Epidermal melanocyte (primary cell): ENCODE results near the gene HACL1.

Source experiments
- DNase-seq: peaks from one replicate; pipeline ENCODE4 v3.0.0; 2011; ENCODE audit warnings: low spot score; ENCODE audit not compliant: insufficient read length

The HACL1 gene

GRCh38 chr3:15528854-15529537 is 72.4 kb downstream of the HACL1 start:
- DNase-seq, result no peak

GRCh38 chr3:15527031-15527459 is 74.3 kb downstream of the HACL1 start:
- DNase-seq, result no peak

DNA sequence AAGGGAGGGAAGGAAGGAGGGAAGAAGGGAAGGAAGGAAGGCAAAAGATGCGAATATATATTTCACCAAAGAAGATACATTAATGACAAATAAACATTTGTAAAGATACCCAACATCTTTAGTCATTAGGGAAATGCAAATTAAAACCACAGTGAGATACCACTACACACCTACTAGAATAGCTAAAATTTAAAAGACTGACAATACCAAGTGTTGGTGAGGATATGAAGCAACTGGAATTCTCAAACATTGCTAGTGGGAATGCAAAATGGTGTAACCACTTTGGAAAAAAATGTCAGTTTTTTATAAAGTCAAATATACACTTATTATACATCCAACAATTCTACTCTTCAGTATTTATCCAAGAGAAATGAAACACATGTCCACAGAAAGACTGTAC is 75.6 kb downstream of the HACL1 start:
- no peak for DNase-seq

DNA sequence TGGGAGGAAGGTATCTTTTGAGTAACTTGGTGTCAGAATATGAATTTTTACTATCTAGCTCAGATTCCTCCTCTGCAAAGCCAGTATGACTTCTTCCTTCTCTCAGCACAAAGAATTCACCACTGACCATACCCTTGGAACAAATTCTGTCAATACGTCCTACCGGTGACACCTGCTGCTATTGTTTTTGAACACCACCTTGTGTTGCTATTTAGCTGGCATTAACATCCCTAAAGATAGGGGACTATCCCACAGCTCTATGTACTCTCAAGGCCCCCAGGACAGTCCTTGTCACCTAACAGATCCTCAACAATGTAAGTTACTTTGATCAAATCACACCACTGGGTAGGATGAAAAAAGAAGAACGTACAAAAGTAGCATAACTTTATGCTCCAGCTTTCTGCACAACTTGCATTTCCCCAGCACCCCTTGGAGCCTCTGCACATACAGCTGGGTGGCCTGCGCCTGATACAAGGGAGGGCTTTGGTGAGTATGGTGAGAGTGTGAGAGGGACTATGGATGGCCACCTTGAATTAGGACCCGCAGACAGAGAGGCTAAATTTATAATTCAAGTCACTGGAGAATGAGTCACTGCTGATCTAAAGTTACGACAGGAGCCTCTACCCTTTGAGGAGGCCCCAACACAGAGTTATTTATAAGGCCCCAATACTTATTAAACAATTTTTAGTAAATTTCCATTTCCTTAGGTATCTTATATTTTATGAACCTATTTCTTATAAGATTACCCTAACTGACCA is 77.5 kb downstream of the HACL1 start:
- no peak for DNase-seq

GRCh38 chr3:15522016-15522415 is 79.4 kb downstream of the HACL1 start:
- DNase-seq, result no peak

DNA sequence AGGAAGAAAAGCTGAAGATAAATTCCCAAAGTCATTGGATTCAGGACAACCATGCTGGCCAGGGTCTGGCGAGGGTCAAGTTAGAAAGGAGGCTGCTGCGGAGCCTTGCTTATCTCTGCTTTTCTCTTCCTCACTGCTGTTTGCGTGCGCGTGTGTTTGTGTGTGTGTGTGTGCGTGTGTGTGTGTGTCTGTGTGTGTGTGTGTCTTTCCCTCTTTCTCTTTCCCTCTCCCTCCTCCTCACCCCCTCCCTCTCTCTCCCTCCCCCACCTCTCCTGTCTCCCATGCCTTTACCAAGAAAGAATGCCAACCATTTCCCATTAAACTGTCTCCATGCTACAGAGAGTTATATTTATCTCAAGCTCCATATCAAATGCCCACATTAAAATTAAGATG is 79.8 kb downstream of the HACL1 start, which contains the start of gene COLQ:
Gene COLQ (minus strand): TSS at position 134 of the 393 bp plus-strand sequence. CDS start 81 bp downstream, at position 53.
- DNase-seq, result no peak

- DNase-seq, result no peak
Observed at GRCh38 chr3:15520804-15521572, 80.4 kb downstream of the HACL1 start.

- DNase-seq, result no peak
Observed at GRCh38 chr3:15520185-15520584, 81.2 kb downstream of the HACL1 start.

- DNase-seq, result no peak
Observed at GRCh38 chr3:15519096-15519495, 82.3 kb downstream of the HACL1 start.

DNA sequence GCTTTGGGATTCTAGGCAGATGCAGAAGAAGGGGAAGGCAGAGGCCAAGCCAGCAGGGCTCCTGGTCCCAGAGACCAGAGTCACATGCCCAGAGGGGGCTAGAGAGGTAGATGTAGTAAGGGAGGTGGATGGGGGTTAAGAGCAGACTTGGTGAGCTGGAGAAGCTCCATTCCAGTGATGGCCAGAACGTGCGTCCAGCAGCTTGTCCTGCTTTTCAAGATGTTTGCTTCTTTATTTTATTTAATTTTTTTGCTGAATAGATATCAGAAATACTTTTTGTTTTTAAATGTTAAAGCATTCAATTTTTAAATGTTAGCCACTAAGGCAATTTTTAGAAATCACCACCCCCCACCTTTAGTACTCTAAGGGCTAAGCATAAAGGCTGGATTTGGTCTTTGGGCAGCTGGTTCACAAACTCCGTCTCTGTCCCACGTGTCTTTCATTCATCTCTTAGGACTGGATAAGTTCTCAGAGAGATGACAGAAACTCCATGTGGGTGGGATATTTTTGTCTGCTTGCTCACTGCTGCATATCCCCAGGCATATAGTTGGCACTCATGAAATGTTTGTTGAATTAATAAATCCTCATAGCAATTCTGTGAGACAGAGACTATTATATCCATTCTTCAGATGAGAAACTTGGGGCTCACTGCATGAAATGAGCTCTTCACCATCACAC is 86.6 kb downstream of the HACL1 start:
- no peak for DNase-seq

DNA sequence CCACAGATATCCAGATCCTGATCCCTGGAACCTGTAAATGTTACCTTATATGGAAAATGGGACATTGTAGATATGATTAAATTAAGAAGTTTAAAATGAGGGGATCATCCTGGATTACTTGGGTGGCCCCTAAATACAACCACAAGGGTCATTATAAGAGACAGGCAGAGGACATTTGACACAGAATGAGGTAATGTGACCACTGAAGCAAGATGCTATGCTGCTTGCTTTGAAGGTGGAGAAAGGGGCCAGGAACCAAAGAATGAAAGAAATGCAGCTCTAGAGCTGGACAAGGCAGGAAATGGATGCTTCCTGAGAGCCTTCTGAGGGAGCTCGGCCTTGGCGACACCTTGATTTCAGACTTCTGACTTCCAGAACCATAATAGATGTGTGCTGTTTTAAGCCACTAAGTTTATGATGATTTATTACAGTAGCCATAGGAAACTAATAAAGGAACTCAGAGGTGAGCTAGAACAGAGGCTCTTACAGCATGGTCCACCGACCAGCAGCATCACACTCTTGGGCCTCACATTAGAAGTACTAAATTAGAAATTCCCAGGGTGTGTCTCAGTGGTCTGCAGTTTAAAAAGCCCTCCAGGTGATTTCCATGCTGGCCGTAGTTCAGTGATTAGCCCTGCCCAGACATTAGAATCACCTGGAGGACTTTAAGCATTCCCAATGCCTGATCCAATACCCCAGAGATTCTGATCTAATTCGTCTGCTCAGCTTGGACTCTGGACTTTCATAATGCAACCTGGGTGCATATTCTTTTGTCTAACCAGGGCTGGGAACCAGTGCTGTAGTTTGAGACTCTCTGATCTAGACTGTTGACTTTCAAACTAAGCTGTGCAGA is 87.3 kb downstream of the HACL1 start:
- no peak for DNase-seq

DNA sequence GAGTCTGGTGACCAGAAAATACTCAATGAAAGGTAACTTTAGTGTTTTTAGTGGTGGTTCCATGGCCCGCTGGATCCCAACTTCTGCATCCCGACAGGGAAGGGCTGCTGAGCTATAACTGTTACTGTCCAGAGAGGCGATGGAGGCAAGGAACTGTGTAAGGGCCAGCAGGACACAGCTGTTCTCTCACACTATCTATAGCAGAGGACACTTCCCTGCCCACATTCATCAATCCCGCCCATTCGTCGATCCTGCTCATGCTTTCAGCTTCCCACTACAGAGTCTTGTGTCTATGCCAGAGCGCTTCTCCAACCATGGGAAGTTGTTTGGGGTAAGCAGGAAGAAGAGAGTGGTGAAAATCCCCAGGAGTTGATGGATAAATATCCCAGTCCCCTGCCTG is 88.3 kb downstream of the HACL1 start:
- no peak for DNase-seq

GRCh38 chr3:15512166-15512565 is 89.2 kb downstream of the HACL1 start:
- DNase-seq, result no peak

GRCh38 chr3:15511156-15511555 is 90.2 kb downstream of the HACL1 start:
- no peak for DNase-seq
